Left ventricle myocardium inferior (tissue), 1 donor: ENCODE data around the gene MAP2K3. TPM values are rescaled to one million over a fixed set of nuclear protein-coding genes. Genes with fewer than 3 reads are reported as not detected.

Source experiments
- DNase-seq: peaks from one replicate; pipeline ENCODE4 v3.0.0-alpha.2; 2020
- H3K27ac ChIP-seq: fragments of 200-600 bp; replicated peaks from 2 replicates; pipeline ENCODE4 v1.8.0; 2021
- H3K27me3 ChIP-seq: fragments of 200-600 bp; 2 replicates; pipeline ENCODE4 v1.8.0; 2021; ENCODE audit warnings: low read depth
- H3K36me3 ChIP-seq: fragments of 200-600 bp; 2 replicates; pipeline ENCODE4 v1.8.0; 2021
- H3K4me1 ChIP-seq: fragments of 200-600 bp; 2 replicates; pipeline ENCODE4 v1.8.0; 2021
- H3K4me3 ChIP-seq: fragments of 200-600 bp; 2 replicates; pipeline ENCODE4 v1.8.0; 2021; ENCODE audit warnings: mild to moderate bottlenecking, moderate library complexity
- H3K9me3 ChIP-seq: fragments of 200-600 bp; replicated peaks from 2 replicates; pipeline ENCODE4 v1.8.0; 2021
- CTCF ChIP-seq: fragments of 200-600 bp; IDR thresholded peaks from 2 replicates; pipeline ENCODE4 v1.8.0; 2021; ENCODE audit warnings: antibody characterized with exemption, mild to moderate bottlenecking, borderline replicate concordance
- intact Hi-C: fragments of 100-400 bp; cut with micrococcal nuclease; formaldehyde crosslinking; loops from one replicate; pipeline ENCODE4 v1.11.0; 2022
- total RNA-seq: library from RNA; stranded (reverse); fragmentation: NEBNext Ultra II Directional; extraction: Animal tissue kit (Norgen Biotek cat#: 25700); gene quantifications from one replicate; pipeline ENCODE4 v1.2.1, GENCODE V29; 2021
- donor health status: DM: no; HTN: yes; CAD: no; lungs with severe emphysema.

The MAP2K3 gene
- total RNA-seq, 1 donor from 2014 or later, result 41.7 TPM

GRCh38 chr17:21286909-21287702 is 2.6 kb downstream of the MAP2K3 start:
- no peak for TF ChIP-seq CTCF
- Histone ChIP-seq H3K27ac (peak overlapping the region; percentile 97), H3K4me1 (peaks cover 90% of the 10 kb centered on the region), H3K4me3 (peak overlapping the region; percentile 85), H3K36me3 (peaks cover 3% of the 10 kb centered on the region), H3K27me3 (no peaks in the 10 kb centered on the region), H3K9me3 (no peaks in the 10 kb centered on the region)
- intact Hi-C loops, result loop anchor here (10.0 kb wide), 1 partner anchor 168 kb away; no protein-coding TSS in a partner anchor
- no peak for DNase-seq

GRCh38 chr17:21287703-21288449 is 3.4 kb downstream of the MAP2K3 start:
- Histone ChIP-seq H3K27ac (peak overlapping the region; percentile 97), H3K4me1 (peaks cover 82% of the 10 kb centered on the region), H3K4me3 (peak overlapping the region; percentile 85), H3K9me3 (no peaks in the 10 kb centered on the region), H3K27me3 (no peaks in the 10 kb centered on the region), H3K36me3 (peaks cover 3% of the 10 kb centered on the region)
- intact Hi-C loops, result loop anchor here (10.0 kb wide), 1 partner anchor 167 kb away; no protein-coding TSS in a partner anchor
- TF ChIP-seq CTCF, result no peak
- DNase-seq, result peak; percentile 95

GRCh38 chr17:21288571-21289017 is 4.1 kb downstream of the MAP2K3 start:
- DNase-seq, result no peak
- H3K27me3 ChIP-seq, result no peaks in the 10 kb centered on the region
- intact Hi-C loops, result loop anchor here (10.0 kb wide), 1 partner anchor 166 kb away; no protein-coding TSS in a partner anchor

GRCh38 chr17:21289175-21289901 is 4.8 kb downstream of the MAP2K3 start:
- DNase-seq, result no peak
- Histone ChIP-seq H3K4me3 (peak overlapping the region; percentile 7), H3K27me3 (no peaks in the 10 kb centered on the region), H3K9me3 (no peaks in the 10 kb centered on the region), H3K27ac (peak overlapping the region; percentile 97), H3K4me1 (peaks cover 79% of the 10 kb centered on the region), H3K36me3 (peaks cover 3% of the 10 kb centered on the region)
- no peak for TF ChIP-seq CTCF
- intact Hi-C loops, result loop anchor here (10.0 kb wide), 1 partner anchor 165 kb away; no protein-coding TSS in a partner anchor

More at GRCh38 chr17:21288571-21289017, 4.1 kb downstream of the MAP2K3 start:
- peaks cover 3% of the 10 kb centered on the region for H3K36me3 ChIP-seq
- peaks cover 77% of the 10 kb centered on the region for H3K4me1 ChIP-seq
- no peaks in the 10 kb centered on the region for H3K9me3 ChIP-seq
- peak overlapping the region; percentile 97 for H3K27ac ChIP-seq
- peak; percentile 13 for TF ChIP-seq CTCF
- peak overlapping the region; percentile 85 for H3K4me3 ChIP-seq
